ENCODE data around the gene ARHGEF17. TPM values are rescaled to one million over a fixed set of nuclear protein-coding genes. Genes with fewer than 3 reads are reported as not detected.

ARHGEF17 gene
- total RNA-seq, 4 donors from 2014 or later: 10.2 to 18.8 (median 14.7) TPM

- H3K4me3 ChIP-seq (ENCODE audit: low read depth, poor library complexity, severe bottlenecking): no peak overlapping the region
- peak in 1 of 2 donors; percentile 42 for DNase-seq (ENCODE audit: low spot score in 2 of 2)
- WGBS, 2 donors: 90 to 95% methylated on average over 8 of the region's 8 CpGs
- no peak for TF ChIP-seq POLR2A (IDR thresholded peaks at IDR 0.05)
- TF ChIP-seq, protein P1, sequence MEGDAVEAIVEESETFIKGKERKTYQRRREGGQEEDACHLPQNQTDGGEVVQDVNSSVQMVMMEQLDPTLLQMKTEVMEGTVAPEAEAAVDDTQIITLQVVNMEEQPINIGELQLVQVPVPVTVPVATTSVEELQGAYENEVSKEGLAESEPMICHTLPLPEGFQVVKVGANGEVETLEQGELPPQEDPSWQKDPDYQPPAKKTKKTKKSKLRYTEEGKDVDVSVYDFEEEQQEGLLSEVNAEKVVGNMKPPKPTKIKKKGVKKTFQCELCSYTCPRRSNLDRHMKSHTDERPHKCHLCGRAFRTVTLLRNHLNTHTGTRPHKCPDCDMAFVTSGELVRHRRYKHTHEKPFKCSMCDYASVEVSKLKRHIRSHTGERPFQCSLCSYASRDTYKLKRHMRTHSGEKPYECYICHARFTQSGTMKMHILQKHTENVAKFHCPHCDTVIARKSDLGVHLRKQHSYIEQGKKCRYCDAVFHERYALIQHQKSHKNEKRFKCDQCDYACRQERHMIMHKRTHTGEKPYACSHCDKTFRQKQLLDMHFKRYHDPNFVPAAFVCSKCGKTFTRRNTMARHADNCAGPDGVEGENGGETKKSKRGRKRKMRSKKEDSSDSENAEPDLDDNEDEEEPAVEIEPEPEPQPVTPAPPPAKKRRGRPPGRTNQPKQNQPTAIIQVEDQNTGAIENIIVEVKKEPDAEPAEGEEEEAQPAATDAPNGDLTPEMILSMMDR (IDR thresholded peaks at IDR 0.05): no peak
- intact Hi-C loops (cut with DNase I; ENCODE audit: low total_unique reads): no loop called here
These were observed 97.1 kb downstream of the ARHGEF17 start for GRCh38 chr11:73405146-73405510.

- intact Hi-C loops (cut with DNase I; ENCODE audit: low total_unique reads): no loop called here
- 81 to 84% methylated on average over 1 of the region's 1 CpG for WGBS, 2 donors
These were observed 98.1 kb downstream of the ARHGEF17 start for GRCh38 chr11:73406131-73406530.

DNA sequence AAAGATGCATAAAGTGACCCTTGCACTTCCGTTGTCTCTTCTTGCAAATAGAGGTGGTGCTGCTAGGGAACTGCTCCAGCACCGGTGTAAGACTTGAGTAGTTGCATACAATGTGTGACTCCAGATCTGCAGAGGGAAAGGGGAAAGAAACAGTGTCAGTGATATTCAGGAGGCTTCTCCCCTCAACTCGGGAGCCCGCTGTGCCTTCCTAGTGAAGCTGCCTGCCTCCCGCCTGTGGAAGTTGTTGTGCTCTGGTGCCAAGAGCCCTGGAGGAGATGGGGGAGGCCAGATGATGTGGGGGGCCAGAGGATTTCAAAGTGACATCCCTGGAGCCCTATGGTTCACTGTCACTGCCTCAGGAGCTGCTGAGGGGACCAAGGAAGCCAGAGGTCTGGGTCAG, 98.5 kb downstream of the ARHGEF17 start:
- no peak overlapping the region for H3K4me3 ChIP-seq (ENCODE audit: low read depth, poor library complexity, severe bottlenecking)
- intact Hi-C loops (cut with DNase I; ENCODE audit: low total_unique reads): no loop called here
- TF ChIP-seq POLR2A (IDR thresholded peaks at IDR 0.05): no peak
- TF ChIP-seq, protein P1 (IDR thresholded peaks at IDR 0.05): no peak
- DNase-seq (ENCODE audit: low spot score in 2 of 2): peak in 1 of 2 donors; percentile 52
- WGBS, 2 donors: 89 to 91% methylated on average over 5 of the region's 5 CpGs

More at GRCh38 chr11:73406131-73406530, 98.1 kb downstream of the ARHGEF17 start:
- DNase-seq (ENCODE audit: low spot score in 2 of 2): no peak
- TF ChIP-seq POLR2A (IDR thresholded peaks at IDR 0.05): no peak
- TF ChIP-seq, protein P1 (IDR thresholded peaks at IDR 0.05): no peak
- no peak overlapping the region for H3K4me3 ChIP-seq (ENCODE audit: low read depth, poor library complexity, severe bottlenecking)

DNA sequence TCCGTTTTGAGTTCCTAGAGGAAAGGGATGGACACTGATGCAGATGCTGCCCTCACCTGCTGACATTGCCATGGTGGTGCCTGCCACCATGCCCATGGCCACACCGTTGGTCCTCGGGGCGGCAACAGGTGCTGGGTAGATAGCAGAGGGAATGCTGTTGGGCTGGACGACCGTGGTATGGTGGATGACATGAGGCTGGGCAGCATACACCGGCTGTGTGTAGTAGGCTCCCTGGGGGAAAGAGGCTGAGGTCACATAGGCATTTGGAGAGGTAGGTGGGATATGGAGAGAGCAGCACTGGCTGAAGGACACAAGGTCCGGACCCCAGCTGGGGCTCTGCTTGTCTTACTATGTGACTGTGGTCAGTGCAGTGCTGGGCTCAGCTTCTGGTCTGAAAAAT, 101.4 kb downstream of the ARHGEF17 start:
- H3K4me3 ChIP-seq (ENCODE audit: low read depth, poor library complexity, severe bottlenecking): no peak overlapping the region
- TF ChIP-seq, protein P1 (IDR thresholded peaks at IDR 0.05): no peak
- no peak for TF ChIP-seq POLR2A (IDR thresholded peaks at IDR 0.05)
- WGBS, 2 donors: 98% methylated on average over 8 of the region's 8 CpGs
- DNase-seq (ENCODE audit: low spot score in 2 of 2): peak in 1 of 2 donors; percentile 49
- intact Hi-C loops (cut with DNase I; ENCODE audit: low total_unique reads): no loop called here

- no peak for DNase-seq (ENCODE audit: low spot score in 2 of 2)
- intact Hi-C loops (cut with DNase I; ENCODE audit: low total_unique reads): no loop called here
- TF ChIP-seq, protein P1 (IDR thresholded peaks at IDR 0.05): no peak
- no peak for TF ChIP-seq POLR2A (IDR thresholded peaks at IDR 0.05)
- WGBS, 2 donors: 76 to 84% methylated on average over 1 of the region's 1 CpG
- no peak overlapping the region for H3K4me3 ChIP-seq (ENCODE audit: low read depth, poor library complexity, severe bottlenecking)
These were observed 102.6 kb downstream of the ARHGEF17 start for GRCh38 chr11:73410627-73411026.

- TF ChIP-seq POLR2A (IDR thresholded peaks at IDR 0.05): no peak
- TF ChIP-seq, protein P1 (IDR thresholded peaks at IDR 0.05): no peak
- intact Hi-C loops (cut with DNase I; ENCODE audit: low total_unique reads): no loop called here
- peak in 1 of 2 donors; percentile 75 for DNase-seq (ENCODE audit: low spot score in 2 of 2)
- no peak overlapping the region for H3K4me3 ChIP-seq (ENCODE audit: low read depth, poor library complexity, severe bottlenecking)
- WGBS, 2 donors: 85 to 86% methylated on average over 2 of the region's 2 CpGs
These were observed 103.0 kb downstream of the ARHGEF17 start for GRCh38 chr11:73411031-73411430.

Measured in lower leg skin (tissue), 4 donors.